Endothelial cell (in vitro differentiated cells): ENCODE results near the gene RGL3. TPM values are rescaled to one million over a fixed set of nuclear protein-coding genes. Genes with fewer than 3 reads are reported as not detected.
A peak's percentile ranks its signal among the peaks of the same experiment; 100 is the strongest.
"Not testable (repeated sequence)": the region's sequence is repeated elsewhere in the genome, so short reads cannot be mapped to it uniquely, and the experiment has no call there.

Experiments used
- DNase-seq: peaks from one replicate; pipeline ENCODE4 v3.0.0; 2021; ENCODE audit warnings: low spot score
- H3K27ac Mint-ChIP-seq: one replicate; pipeline ENCODE4 v1.8.0; 2021; ENCODE audit warnings: mixed read lengths, inconsistent platforms; ENCODE audit not compliant: unreplicated experiment
- H3K27me3 Mint-ChIP-seq: one replicate; pipeline ENCODE4 v1.8.0; 2021; ENCODE audit warnings: mild to moderate bottlenecking, moderate library complexity, mixed read lengths, inconsistent platforms; ENCODE audit not compliant: unreplicated experiment
- H3K36me3 Mint-ChIP-seq: one replicate; pipeline ENCODE4 v1.8.0; 2021; ENCODE audit warnings: mild to moderate bottlenecking, low read depth, mixed read lengths, inconsistent platforms; ENCODE audit not compliant: unreplicated experiment
- H3K4me1 Mint-ChIP-seq: one replicate; pipeline ENCODE4 v1.8.0; 2021; ENCODE audit warnings: mild to moderate bottlenecking, mixed read lengths, inconsistent platforms; ENCODE audit not compliant: unreplicated experiment
- H3K4me3 Mint-ChIP-seq: one replicate; pipeline ENCODE4 v1.8.0; 2021; ENCODE audit warnings: mild to moderate bottlenecking, mixed read lengths, inconsistent platforms; ENCODE audit not compliant: unreplicated experiment
- H3K9me3 Mint-ChIP-seq: one replicate; pipeline ENCODE4 v1.8.0; 2021; ENCODE audit warnings: mixed read lengths, inconsistent platforms; ENCODE audit not compliant: unreplicated experiment
- total RNA-seq: library from RNA; stranded (reverse); fragmentation: NEBNext Ultra II Directional; extraction: Animal tissue kit (Norgen Biotek cat#: 25700); gene quantifications from one replicate; pipeline ENCODE4 v1.2.1, GENCODE V29; 2021; ENCODE audit not compliant: unreplicated experiment
- TF ChIP-seq, protein P1 (sequence below): fragments of 200-600 bp; sonication (generic); IDR thresholded peaks from one replicate; pipeline ENCODE4 v1.5.0; 2021; ENCODE audit warnings: antibody characterized with exemption; ENCODE audit not compliant: unreplicated experiment

The RGL3 gene
- total RNA-seq, 1 donor from 2014 or later: 0.69 TPM

DNA sequence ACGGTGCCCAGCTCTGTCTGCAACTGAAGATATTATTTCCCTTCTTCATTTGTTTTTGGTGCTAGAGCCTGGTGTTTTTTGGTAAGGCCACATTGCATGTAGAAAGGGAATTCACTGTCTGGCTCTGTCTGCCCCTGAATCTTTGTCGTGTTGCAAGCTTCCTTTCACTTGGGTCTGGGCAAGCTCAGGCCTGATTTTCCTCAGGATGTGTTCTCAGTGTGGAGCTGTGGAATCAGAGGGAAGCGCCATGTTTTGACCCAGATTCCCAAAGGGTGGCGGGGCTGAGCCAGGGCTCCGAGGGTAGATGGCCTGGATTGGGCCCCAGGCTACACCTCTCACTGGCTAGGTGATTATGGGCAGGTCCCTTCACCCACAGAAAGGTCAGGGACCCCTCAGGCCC, 24.9 kb upstream of the RGL3 start:
- Mint-ChIP-seq H3K9me3 (no peaks in the 10 kb centered on the region), H3K27me3 (peaks cover 6% of the 10 kb centered on the region), H3K27ac (no peak overlapping the region), H3K4me1 (peaks cover 2% of the 10 kb centered on the region), H3K4me3 (no peak overlapping the region), H3K36me3 (peaks cover 18% of the 10 kb centered on the region)
- TF ChIP-seq, protein P1, sequence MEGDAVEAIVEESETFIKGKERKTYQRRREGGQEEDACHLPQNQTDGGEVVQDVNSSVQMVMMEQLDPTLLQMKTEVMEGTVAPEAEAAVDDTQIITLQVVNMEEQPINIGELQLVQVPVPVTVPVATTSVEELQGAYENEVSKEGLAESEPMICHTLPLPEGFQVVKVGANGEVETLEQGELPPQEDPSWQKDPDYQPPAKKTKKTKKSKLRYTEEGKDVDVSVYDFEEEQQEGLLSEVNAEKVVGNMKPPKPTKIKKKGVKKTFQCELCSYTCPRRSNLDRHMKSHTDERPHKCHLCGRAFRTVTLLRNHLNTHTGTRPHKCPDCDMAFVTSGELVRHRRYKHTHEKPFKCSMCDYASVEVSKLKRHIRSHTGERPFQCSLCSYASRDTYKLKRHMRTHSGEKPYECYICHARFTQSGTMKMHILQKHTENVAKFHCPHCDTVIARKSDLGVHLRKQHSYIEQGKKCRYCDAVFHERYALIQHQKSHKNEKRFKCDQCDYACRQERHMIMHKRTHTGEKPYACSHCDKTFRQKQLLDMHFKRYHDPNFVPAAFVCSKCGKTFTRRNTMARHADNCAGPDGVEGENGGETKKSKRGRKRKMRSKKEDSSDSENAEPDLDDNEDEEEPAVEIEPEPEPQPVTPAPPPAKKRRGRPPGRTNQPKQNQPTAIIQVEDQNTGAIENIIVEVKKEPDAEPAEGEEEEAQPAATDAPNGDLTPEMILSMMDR: no peak
- no peak for DNase-seq

- H3K4me1 Mint-ChIP-seq: peaks cover 18% of the 10 kb centered on the region
- H3K4me3 Mint-ChIP-seq: no peak overlapping the region
- H3K27me3 Mint-ChIP-seq: peaks cover 19% of the 10 kb centered on the region
- no peak for DNase-seq
- no peaks in the 10 kb centered on the region for H3K9me3 Mint-ChIP-seq
- peak overlapping the region; percentile 64 for H3K27ac Mint-ChIP-seq
- peaks cover 14% of the 10 kb centered on the region for H3K36me3 Mint-ChIP-seq
- TF ChIP-seq, protein P1: no peak
Measured at GRCh38 chr19:11437955-11438354, 18.8 kb upstream of the RGL3 start.

- Mint-ChIP-seq H3K36me3 (peaks cover 4% of the 10 kb centered on the region), H3K27me3 (peaks cover 17% of the 10 kb centered on the region), H3K4me3 (peak overlapping the region; percentile 99), H3K4me1 (peaks cover 16% of the 10 kb centered on the region), H3K9me3 (no peaks in the 10 kb centered on the region), H3K27ac (peak overlapping the region; percentile 100)
- peak; percentile 40 for DNase-seq
- TF ChIP-seq, protein P1: no peak
Measured at GRCh38 chr19:11435833-11436313, 16.8 kb upstream of the RGL3 start.

DNA sequence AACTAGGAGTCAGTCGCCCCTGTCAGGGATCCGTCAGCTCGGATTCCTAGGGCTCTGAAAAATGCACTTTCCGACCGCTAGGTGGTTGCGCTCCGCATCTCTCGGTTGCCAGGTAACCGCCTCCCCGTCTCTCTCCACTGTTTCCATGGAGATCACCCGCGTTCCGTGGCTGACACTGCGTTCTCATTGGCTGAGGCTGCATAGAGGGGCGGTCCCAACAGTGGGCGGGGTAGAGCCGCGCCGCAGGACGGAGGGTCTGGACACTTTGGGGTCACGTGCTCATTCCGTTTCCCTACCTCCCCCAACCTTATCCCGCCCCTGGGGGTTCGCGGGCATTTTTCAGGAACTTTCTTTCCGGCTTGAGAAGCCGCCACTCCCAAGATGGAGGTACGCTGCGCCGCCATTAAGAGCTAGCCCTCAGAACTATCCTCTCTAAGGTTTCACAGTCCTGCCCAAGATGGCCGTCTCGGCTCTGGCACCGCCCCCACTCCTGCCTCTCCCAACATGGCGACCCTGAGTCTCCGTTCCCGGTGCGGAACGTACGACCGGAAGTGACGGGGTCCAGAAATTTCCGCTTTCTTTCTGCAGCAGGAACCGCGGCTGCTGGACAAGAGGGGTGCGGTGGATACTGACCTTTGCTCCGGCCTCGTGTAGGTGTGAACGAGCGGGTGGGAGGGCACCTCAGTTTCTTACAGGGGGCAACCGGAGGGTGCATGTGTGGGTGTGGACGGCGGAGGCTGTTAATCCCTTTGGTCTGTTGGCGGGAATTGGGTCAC, 16.1 kb upstream of the RGL3 start, which contains the start of the genes ODAD3 and PRKCSH:
ODAD3 (minus strand) TSS at position 65 of the 776 bp plus-strand sequence. CDS start 105 bp downstream, outside the sequence.
PRKCSH (plus strand) TSS at position 579 of the 776 bp plus-strand sequence. CDS start 483 bp downstream, outside the sequence.
- Mint-ChIP-seq H3K27ac (peak within 1 kb of the TSS; percentile 100), H3K4me1 (peaks cover 16% of the 10 kb centered on the region), H3K4me3 (peak within 1 kb of the TSS; percentile 99), H3K27me3 (peaks cover 17% of the 10 kb centered on the region), H3K36me3 (peaks cover 3% of the 10 kb centered on the region), H3K9me3 (no peaks in the 10 kb centered on the region)
- peak; percentile 99 for DNase-seq
- TF ChIP-seq, protein P1: peak; percentile 95

GRCh38 chr19:11434703-11435056, 15.6 kb upstream of the RGL3 start:
- H3K4me1 Mint-ChIP-seq: peaks cover 16% of the 10 kb centered on the region
- no peak for DNase-seq
- H3K4me3 Mint-ChIP-seq: peak overlapping the region; percentile 99
- H3K27ac Mint-ChIP-seq: peak overlapping the region; percentile 100
- H3K36me3 Mint-ChIP-seq: peaks cover 3% of the 10 kb centered on the region
- TF ChIP-seq, protein P1: no peak
- H3K27me3 Mint-ChIP-seq: peaks cover 17% of the 10 kb centered on the region
- no peaks in the 10 kb centered on the region for H3K9me3 Mint-ChIP-seq

DNA sequence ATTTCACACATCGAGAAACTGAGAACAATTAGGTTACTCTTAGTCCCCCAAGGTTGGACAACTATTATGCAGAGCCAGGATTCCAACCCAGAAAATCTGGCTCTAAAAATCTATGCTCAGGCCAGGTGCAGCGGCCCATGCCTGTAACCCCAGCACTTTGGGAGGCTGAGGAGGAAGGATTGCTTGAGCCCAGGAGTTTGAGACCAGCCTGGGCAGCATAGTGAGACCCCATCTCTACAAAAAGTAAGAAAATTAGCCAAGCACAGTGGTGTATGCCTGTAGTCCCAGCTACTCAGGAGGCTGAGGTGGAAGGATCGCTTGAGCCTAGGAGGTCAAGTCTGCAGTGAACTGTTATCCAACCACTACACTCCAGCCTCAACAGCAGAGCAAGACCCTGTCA, 14.4 kb upstream of the RGL3 start:
- Mint-ChIP-seq H3K4me1 (peaks cover 16% of the 10 kb centered on the region), H3K27me3 (peaks cover 14% of the 10 kb centered on the region)
- not testable (repeated sequence) for H3K27ac Mint-ChIP-seq, H3K36me3 Mint-ChIP-seq, H3K4me3 Mint-ChIP-seq, DNase-seq, H3K9me3 Mint-ChIP-seq
